GM12891 (cell line): ENCODE results near the gene CAMSAP3.

Experiments
- POLR2A ChIP-seq: IDR thresholded peaks from 2 replicates; pipeline ENCODE4 v1.6.1; 2011; ENCODE audit warnings: low read depth, low read length, control low read depth
- TAF1 ChIP-seq: IDR thresholded peaks from 2 replicates; pipeline ENCODE4 v1.6.1; 2011; ENCODE audit warnings: low read depth, low read length, control low read depth

DNA sequence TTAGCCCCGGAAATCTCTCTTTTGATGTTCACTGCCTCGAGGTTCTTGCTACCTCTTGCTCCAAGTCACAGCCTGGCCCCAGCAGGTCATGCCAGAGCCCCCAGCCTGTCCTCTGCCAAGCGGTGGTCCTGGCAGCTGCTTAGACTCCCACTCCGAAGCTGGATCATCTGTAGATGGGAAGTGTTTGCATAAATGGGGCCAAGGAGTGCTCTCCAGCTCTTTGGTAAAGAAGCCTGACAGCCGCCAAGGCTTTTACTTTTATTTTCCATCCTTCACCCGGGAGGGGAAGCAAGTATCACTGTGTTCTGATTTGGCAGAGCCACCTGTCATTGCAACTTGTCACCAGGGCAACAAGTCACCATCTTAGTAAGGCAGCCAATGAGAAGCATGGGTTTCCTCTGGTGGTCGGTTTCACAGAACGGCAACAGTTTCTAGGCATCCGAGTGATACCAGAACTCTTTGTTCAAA is 62.6 kb downstream of the CAMSAP3 start:
- TF ChIP-seq POLR2A: no peak
- TF ChIP-seq TAF1: no peak
